Measurements from ENCODE around the gene ATP2A1.

DNA sequence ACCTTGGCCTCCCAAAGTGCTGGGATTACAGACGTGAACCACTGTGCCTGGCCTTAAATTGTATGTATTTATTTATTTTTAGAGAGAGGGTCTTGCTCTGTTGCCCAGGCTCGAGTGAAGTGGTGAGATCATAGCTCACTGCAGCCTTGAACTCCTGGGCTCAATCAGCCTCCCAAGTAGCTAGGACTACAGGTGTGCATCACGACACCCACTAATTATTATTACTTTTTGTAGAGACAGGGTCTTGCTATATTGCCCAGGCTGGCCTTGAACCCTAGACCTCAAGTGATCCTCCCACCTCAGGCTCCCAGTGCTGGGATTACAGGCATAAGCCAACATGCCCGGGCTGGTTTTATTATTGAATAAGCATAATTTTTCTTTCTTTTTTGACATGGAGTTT lies 68.4 kb downstream of the ATP2A1 start:
- no peak for TF ChIP-seq POLR2AphosphoS5 (IDR thresholded peaks at IDR 0.05; ENCODE audit: low read depth, low read length)
- TF ChIP-seq, protein P1, sequence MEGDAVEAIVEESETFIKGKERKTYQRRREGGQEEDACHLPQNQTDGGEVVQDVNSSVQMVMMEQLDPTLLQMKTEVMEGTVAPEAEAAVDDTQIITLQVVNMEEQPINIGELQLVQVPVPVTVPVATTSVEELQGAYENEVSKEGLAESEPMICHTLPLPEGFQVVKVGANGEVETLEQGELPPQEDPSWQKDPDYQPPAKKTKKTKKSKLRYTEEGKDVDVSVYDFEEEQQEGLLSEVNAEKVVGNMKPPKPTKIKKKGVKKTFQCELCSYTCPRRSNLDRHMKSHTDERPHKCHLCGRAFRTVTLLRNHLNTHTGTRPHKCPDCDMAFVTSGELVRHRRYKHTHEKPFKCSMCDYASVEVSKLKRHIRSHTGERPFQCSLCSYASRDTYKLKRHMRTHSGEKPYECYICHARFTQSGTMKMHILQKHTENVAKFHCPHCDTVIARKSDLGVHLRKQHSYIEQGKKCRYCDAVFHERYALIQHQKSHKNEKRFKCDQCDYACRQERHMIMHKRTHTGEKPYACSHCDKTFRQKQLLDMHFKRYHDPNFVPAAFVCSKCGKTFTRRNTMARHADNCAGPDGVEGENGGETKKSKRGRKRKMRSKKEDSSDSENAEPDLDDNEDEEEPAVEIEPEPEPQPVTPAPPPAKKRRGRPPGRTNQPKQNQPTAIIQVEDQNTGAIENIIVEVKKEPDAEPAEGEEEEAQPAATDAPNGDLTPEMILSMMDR (IDR thresholded peaks at IDR 0.05) = no peak

Measured in Panc1 (cell line).